Stimulated activated naive CD8-positive, alpha-beta T cell treated with anti-CD3 and anti-CD28 coated beads, Interleukin-15, Interleukin-2, amounts not matched to agents 100 ng/mL and 50 ng/mL, for 24 hours (primary cell): ENCODE data around the gene FILIP1L.
"Not testable (repeated sequence)": the region's sequence is repeated elsewhere in the genome, so short reads cannot be mapped to it uniquely, and the experiment has no call there.

ENCODE experiments used
- H3K27ac Mint-ChIP-seq: one replicate; pipeline ENCODE4 v1.8.0; 2021; ENCODE audit warnings: mild to moderate bottlenecking, mixed read lengths
- H3K27me3 Mint-ChIP-seq: one replicate; pipeline ENCODE4 v1.8.0; 2021; ENCODE audit warnings: mixed read lengths
- H3K36me3 Mint-ChIP-seq: one replicate; pipeline ENCODE4 v1.8.0; 2021; ENCODE audit warnings: low read depth, mixed read lengths
- H3K4me1 Mint-ChIP-seq: one replicate; pipeline ENCODE4 v1.8.0; 2021; ENCODE audit warnings: low read depth, mixed read lengths
- H3K4me3 Mint-ChIP-seq: one replicate; pipeline ENCODE4 v1.8.0; 2021; ENCODE audit warnings: mild to moderate bottlenecking, mixed read lengths
- H3K9me3 Mint-ChIP-seq: one replicate; pipeline ENCODE4 v1.8.0; 2021; ENCODE audit warnings: mixed read lengths

FILIP1L gene

DNA sequence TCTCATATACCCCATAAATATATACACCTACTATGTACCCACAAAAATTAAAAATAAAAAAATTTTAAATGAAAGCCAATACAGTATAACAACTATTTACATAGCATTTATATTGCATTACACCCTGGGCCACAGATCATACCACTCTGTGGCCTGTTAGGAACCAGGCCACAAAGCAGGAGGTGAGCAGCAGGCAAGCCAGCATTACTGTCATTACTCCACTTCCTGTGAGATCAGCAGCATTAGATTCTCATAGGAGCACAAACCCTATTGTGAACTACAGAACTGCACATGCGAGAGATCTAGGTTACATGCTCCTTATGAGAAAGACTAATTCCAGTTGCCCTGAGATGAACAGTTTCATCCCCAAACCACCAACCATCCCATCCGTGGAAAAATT is 17.4 kb downstream of the FILIP1L start:
- Mint-ChIP-seq H3K36me3 (peaks cover 13% of the 10 kb centered on the region), H3K27me3 (no peaks in the 10 kb centered on the region), H3K9me3 (peaks cover 4% of the 10 kb centered on the region), H3K27ac (no peak overlapping the region), H3K4me1 (no peaks in the 10 kb centered on the region), H3K4me3 (no peak overlapping the region)

DNA sequence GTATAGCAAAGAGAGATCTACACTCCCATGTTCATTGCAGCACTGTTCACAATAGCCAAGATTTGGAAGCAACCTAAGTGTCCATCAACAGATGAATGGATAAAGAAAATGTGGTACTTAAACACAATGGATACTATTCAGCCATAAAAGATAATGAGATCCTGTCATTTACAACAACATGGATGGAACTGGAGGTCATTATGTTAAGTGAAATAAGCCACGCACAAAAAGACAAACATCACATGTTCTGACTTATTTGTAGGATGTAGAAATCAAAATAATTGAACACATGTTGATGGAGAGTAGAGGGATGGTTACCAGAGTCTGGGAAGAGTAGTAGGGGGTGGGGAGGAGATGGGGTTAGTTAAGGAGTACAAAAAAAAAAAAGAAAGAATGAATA is 18.0 kb downstream of the FILIP1L start:
- not testable (repeated sequence) for H3K9me3 Mint-ChIP-seq, H3K27me3 Mint-ChIP-seq, H3K4me3 Mint-ChIP-seq, H3K27ac Mint-ChIP-seq, H3K4me1 Mint-ChIP-seq
- peaks cover 11% of the 10 kb centered on the region for H3K36me3 Mint-ChIP-seq

DNA sequence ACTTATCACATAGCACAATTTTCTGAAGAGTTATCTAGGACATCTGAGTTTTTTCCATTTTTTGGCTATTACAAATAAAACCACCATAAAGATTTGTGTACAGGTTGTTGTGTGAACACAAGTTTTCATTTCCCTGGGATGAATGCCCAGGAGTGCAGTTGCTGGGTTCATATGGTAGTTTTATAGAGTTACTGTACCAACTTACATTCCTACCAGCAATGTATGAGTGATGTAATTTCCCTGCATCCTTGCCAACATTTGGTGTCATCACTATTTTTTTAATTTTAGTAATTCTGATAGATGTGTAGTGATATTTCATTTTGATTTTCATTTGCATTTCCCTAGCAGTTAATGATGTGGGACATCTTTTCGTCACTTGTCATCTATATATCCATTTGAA is 20.5 kb downstream of the FILIP1L start:
- H3K27me3 Mint-ChIP-seq, result no peaks in the 10 kb centered on the region
- H3K36me3 Mint-ChIP-seq, result peaks cover 8% of the 10 kb centered on the region
- no peak overlapping the region for H3K4me3 Mint-ChIP-seq
- H3K27ac Mint-ChIP-seq, result no peak overlapping the region
- no peaks in the 10 kb centered on the region for H3K9me3 Mint-ChIP-seq
- peaks cover 11% of the 10 kb centered on the region for H3K4me1 Mint-ChIP-seq

DNA sequence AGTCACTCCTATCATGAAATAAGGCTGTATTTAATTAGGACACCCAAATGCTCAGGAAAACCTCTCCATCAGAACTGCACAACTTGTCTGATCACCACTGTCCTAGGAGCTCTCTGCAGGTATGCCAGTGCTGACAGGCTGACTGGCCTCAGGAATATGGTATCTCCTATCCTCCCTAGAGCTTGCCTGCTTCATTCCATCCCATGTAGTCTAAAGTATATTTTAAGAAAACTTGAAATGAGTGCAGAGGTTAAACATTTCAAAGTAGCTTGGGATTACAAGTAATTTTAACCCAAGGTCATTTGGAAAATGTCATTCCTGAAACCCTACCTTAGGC is 23.7 kb downstream of the FILIP1L start:
- H3K4me3 Mint-ChIP-seq, result no peak overlapping the region

DNA sequence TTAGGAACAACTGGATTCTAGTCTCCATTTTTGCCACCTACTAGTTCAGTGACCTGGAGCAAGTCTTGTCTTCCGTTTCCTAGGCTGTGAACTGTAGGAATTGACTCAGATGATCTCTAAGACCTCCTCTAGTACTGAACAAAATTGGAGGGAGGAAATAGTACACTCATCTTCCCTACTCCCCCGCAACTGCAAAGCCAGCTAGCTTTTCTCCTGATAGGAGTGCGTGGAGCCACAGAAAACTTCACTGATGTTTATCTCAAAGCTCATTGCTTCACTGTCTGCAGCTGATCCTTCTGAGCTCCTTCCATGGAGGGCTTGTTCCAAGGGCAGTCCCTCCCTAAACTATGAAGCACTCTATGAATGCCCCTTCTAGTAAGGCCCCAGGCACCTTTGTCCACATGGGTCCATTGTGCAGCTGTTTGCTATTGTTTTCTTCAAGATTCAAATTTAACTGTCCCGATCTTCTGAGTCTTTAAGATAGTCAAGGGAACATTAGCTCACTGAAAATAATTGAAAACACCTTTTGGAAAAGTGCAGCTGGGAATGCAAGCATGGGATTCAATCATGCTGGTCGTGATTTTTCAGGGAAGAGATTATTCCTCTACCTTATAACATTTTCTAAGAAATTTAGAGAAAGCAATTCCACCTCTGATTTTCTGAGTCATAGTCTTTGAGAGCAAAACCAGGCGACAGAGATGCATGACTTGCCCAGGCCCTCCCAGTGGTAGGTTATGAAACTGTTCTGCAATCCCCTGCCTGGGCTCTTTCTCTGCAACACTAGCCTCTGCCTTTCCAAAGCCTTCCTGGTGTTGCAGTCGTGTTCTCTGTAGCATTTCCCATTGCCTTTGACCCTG is 24.3 kb downstream of the FILIP1L start:
- peaks cover 4% of the 10 kb centered on the region for H3K36me3 Mint-ChIP-seq
- H3K4me3 Mint-ChIP-seq, result no peak overlapping the region
- H3K4me1 Mint-ChIP-seq, result peaks cover 26% of the 10 kb centered on the region
- no peak overlapping the region for H3K27ac Mint-ChIP-seq
- no peaks in the 10 kb centered on the region for H3K27me3 Mint-ChIP-seq
- no peaks in the 10 kb centered on the region for H3K9me3 Mint-ChIP-seq

More for the DNA sequence above, 23.7 kb downstream of the FILIP1L start:
- Mint-ChIP-seq H3K9me3 (no peaks in the 10 kb centered on the region), H3K27ac (no peak overlapping the region), H3K36me3 (peaks cover 6% of the 10 kb centered on the region), H3K27me3 (no peaks in the 10 kb centered on the region), H3K4me1 (peaks cover 26% of the 10 kb centered on the region)

DNA sequence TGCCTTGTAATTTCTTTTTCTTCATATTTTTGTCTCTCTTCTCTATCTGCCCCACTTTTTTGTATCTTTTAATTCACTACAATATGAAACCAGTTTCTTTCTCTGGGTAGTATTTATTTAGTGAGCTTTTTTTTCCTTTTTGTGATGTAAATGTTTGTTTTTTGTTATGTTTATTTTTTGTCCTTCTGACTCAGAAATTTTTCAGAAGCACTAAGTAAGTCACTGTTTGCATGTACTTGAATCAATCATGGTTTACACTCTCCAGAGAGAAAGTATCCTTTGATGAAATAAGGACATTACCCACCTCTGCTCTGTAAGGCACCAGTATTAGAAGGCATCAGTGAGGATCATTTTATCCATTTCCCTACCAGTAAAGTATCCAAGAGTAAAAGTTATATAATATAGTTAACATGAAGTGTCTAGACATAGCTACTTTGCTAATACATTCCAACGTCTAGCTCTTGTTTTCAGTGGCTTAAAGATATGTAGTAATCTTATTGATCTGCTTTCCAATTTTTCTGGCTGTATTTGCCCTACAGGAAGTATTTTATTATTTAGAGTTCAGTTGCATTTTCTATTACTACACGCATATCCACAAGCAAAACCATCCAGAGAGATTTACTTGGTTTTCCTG is 25.4 kb downstream of the FILIP1L start:
- H3K4me3 Mint-ChIP-seq, result no peak overlapping the region
- H3K4me1 Mint-ChIP-seq, result peaks cover 26% of the 10 kb centered on the region
- no peaks in the 10 kb centered on the region for H3K9me3 Mint-ChIP-seq
- peaks cover 4% of the 10 kb centered on the region for H3K36me3 Mint-ChIP-seq
- no peak overlapping the region for H3K27ac Mint-ChIP-seq
- H3K27me3 Mint-ChIP-seq, result no peaks in the 10 kb centered on the region

DNA sequence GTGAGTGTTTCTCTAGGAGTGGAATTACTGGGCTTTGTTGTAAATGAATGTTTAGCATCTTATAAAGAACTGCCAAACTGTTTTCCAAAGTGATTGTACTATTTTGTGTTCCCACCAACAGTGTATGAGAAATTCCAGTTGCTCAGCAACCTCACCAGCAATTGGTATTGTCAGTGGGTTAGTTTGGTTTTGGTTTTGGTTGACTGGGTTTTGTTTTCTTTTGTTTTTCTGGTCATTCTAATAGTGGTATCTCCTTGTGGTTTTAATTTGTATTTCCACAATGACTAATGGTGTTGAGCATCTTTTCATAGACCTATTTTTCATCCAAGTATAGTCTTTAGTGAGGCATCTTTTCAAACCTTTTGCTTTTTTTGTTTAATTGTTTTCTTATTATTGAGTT is 27.1 kb downstream of the FILIP1L start:
- Mint-ChIP-seq H3K4me3 (peak overlapping the region; percentile 41), H3K36me3 (peaks cover 17% of the 10 kb centered on the region), H3K4me1 (peaks cover 26% of the 10 kb centered on the region), H3K27me3 (no peaks in the 10 kb centered on the region), H3K9me3 (no peaks in the 10 kb centered on the region), H3K27ac (peak overlapping the region; percentile 79)

DNA sequence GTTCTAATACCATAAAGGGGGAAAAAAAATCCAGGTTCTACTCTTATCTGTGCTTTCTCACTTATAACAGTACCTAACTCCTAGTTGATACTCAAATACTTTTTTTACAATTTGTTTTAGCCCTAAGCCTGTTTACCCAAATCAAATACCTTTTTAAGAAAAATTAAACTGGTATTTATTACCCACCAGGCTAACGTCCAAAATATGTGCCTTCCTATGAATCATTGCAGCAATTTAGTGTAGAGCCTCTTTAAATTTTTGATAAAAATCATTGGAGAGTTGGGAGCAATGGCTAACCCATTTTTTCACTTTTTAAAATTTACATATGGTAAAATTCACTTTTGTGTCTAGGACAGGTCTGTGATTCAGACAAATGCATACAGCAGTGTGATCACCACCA is 27.9 kb downstream of the FILIP1L start:
- Mint-ChIP-seq H3K27ac (no peak overlapping the region), H3K4me1 (peaks cover 26% of the 10 kb centered on the region), H3K9me3 (no peaks in the 10 kb centered on the region), H3K27me3 (no peaks in the 10 kb centered on the region), H3K4me3 (no peak overlapping the region), H3K36me3 (peaks cover 22% of the 10 kb centered on the region)

DNA sequence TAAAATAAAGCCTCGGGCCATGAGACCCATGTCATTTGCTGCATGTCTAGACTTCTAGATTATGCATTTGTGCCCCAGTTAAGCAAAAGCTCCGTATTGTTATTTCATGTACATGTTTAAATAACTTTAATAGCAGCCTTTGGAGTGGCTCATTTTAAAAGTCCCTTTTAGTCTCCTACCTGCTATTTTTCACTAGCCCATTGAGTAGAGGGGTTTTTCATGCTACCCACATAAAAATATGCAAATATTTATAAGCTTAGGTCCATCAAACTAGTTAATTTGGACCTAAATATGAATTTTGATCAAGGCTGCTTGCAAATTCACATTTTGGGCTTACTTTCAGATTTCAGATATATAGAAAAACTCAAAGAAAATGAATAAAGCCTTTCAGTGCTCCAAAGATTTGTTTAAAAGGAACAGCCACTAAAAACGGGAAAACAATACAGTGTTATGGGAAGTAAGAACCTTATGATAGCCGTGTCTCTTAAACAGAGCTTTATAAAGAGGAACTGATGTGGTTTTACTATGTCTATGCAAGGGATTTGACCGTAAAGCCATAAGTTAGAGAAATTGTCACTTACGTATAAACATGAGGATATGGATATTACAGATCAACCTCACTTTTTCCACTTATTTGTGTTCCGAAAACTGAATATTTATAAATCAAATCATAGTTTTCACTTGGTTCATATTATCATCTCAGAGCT is 30.0 kb downstream of the FILIP1L start:
- Mint-ChIP-seq H3K9me3 (no peaks in the 10 kb centered on the region), H3K4me3 (no peak overlapping the region), H3K4me1 (peaks cover 15% of the 10 kb centered on the region), H3K36me3 (peaks cover 22% of the 10 kb centered on the region), H3K27ac (no peak overlapping the region), H3K27me3 (no peaks in the 10 kb centered on the region)

DNA sequence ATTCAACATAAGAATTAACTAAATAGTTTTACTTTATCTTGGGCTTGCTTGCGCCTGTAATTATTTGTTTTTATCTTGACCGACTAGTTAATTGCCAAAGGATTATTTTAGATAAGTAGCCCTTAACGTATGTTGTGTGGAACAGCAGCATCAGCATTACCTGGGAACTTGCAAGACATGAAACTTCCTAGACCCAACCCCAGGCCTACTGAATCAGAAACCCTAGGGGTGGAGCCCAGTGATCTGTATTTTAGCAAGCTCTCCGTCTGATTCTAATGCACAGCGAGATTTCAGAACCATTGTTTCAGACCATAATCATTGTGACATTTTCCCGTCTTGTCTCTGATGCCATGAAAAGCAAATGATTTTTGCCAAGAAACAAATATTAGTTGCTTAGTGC is 31.1 kb downstream of the FILIP1L start:
- Mint-ChIP-seq H3K4me1 (peaks cover 11% of the 10 kb centered on the region), H3K27me3 (no peaks in the 10 kb centered on the region), H3K27ac (no peak overlapping the region), H3K36me3 (peaks cover 17% of the 10 kb centered on the region), H3K9me3 (no peaks in the 10 kb centered on the region), H3K4me3 (no peak overlapping the region)

DNA sequence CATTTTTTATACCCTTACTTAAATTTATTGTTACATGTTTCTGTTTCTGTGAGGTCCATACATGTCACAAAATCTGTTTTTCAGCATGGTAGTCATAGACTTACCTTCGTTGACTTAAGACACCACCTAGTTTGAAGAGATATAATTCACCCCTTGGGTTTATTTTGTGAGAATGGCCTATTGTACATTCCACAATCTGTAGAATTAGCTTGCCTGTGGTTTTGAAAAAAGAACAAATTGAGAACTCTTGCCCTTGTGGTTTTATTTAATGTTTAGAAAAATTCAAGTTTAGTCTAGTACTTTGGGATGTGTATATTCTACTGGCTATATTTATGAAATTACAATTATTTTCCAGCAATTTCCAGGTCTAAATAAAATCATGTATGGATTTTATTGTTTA is 31.6 kb downstream of the FILIP1L start:
- H3K4me1 Mint-ChIP-seq, result peaks cover 11% of the 10 kb centered on the region
- no peaks in the 10 kb centered on the region for H3K9me3 Mint-ChIP-seq
- H3K36me3 Mint-ChIP-seq, result peaks cover 17% of the 10 kb centered on the region
- no peaks in the 10 kb centered on the region for H3K27me3 Mint-ChIP-seq
- H3K27ac Mint-ChIP-seq, result no peak overlapping the region
- H3K4me3 Mint-ChIP-seq, result no peak overlapping the region

DNA sequence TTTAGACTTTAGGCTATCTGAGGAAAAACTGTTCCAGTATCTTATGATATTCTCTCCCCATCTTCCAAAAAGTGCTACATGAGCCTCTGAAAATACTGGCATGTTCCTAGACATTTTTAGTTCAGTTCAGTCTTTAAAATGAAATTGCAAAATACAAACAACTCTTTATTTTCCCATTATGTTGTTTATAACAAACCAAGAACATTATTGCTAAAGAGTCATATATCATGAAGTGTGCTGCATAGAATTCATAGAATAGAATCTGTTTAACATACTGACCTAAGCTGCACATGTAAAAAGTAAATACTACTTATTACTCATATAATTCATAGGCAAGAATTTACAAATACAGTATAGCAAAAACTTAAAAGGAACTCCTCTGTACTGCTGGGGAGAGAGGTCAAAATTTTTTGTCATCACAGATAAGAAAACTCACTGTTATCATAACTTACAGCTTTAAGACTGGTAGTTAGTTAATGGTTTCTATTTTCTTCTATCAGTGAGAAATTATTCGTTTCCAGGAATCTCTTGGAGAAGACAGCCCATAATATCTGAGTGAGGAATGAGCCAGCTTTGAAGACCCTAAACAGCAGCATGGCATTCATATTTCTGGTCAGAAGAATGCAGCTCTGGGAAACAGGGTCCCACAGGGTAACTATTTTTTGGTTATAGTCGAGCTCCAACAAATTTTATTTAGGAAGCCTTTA is 32.2 kb downstream of the FILIP1L start:
- Mint-ChIP-seq H3K36me3 (peaks cover 17% of the 10 kb centered on the region), H3K4me3 (no peak overlapping the region), H3K27me3 (no peaks in the 10 kb centered on the region), H3K9me3 (no peaks in the 10 kb centered on the region), H3K27ac (no peak overlapping the region), H3K4me1 (peaks cover 7% of the 10 kb centered on the region)

DNA sequence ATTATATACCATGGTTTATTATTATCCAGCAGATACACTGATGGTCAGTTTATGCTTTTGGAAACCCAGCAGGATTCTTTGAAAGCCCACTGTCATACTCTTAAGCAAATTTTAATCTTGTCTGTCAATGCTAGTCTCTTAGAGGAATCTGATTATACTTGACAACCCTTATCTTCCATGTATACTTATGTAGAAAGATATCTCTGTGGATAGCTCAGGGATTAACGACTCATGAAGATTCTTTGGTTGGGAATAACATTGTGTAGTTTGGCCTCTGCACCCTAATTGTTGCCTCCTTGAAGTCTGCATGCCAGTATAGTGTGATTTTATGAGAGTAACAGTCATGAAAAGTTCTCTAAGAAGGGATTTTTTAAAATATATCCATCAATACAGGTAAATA is 33.0 kb downstream of the FILIP1L start:
- Mint-ChIP-seq H3K27me3 (no peaks in the 10 kb centered on the region), H3K27ac (no peak overlapping the region), H3K36me3 (peaks cover 17% of the 10 kb centered on the region), H3K9me3 (no peaks in the 10 kb centered on the region), H3K4me1 (peaks cover 4% of the 10 kb centered on the region), H3K4me3 (no peak overlapping the region)

DNA sequence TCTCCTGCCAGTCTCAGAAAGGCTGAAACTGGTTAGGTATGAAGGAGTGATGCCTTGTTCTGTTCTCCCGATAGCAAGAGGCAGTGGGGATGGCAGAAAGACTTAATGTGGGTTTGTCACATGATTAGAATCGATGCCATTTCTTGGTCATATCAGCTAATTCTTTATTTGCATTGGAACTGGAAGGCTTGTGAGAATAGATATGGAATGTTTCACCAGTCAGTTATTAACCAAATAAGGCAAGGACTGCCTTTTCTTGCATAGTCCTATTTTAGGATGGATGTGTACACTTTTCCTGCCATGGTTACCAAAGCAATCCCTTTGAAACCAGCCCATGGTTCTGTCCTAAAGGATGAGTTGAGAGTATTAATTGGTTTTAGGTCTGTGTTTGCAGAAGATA is 33.7 kb downstream of the FILIP1L start:
- no peak overlapping the region for H3K4me3 Mint-ChIP-seq
- H3K9me3 Mint-ChIP-seq, result no peaks in the 10 kb centered on the region
- peaks cover 17% of the 10 kb centered on the region for H3K36me3 Mint-ChIP-seq
- no peak overlapping the region for H3K27ac Mint-ChIP-seq
- H3K4me1 Mint-ChIP-seq, result peaks cover 12% of the 10 kb centered on the region
- no peaks in the 10 kb centered on the region for H3K27me3 Mint-ChIP-seq

DNA sequence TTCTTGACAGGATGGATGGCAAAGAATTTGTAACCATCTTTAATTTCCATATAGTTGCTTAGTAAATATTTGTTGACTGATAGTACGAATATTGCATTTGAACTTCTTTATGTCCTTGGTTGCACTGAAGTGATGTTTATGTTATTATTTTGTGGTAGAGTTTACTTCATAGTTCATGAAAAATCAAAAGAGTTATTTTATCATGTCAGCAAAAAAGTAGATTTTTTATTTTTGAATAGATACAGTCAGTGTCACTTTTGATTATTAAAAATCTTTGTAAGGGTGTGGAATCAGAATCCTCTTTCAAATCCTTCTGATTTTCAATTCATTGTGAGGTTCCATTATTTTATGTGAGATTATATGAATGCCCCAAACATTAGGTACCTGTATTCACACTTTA is 35.0 kb downstream of the FILIP1L start:
- Mint-ChIP-seq H3K4me3 (no peak overlapping the region), H3K9me3 (no peaks in the 10 kb centered on the region), H3K36me3 (peaks cover 17% of the 10 kb centered on the region)

More for the DNA sequence above, 35.0 kb downstream of the FILIP1L start:
- no peaks in the 10 kb centered on the region for H3K27me3 Mint-ChIP-seq
- peaks cover 19% of the 10 kb centered on the region for H3K4me1 Mint-ChIP-seq
- no peak overlapping the region for H3K27ac Mint-ChIP-seq
